Raji (cell line): ENCODE data around the gene FPR2.

Experiments
- POLR2A ChIP-seq: IDR thresholded peaks from 2 replicates; pipeline ENCODE4 v1.6.1; 2011; ENCODE audit warnings: low read depth, low read length, control low read depth; ENCODE audit not compliant: insufficient read depth

Gene FPR2

GRCh38 chr19:51788029-51788428 lies 27.0 kb downstream of the FPR2 start:
- TF ChIP-seq POLR2A: no peak

- no peak for TF ChIP-seq POLR2A
Observed at GRCh38 chr19:51789061-51789795, 28.2 kb downstream of the FPR2 start.

- no peak for TF ChIP-seq POLR2A
Observed at GRCh38 chr19:51792932-51793331, 32.0 kb downstream of the FPR2 start.

GRCh38 chr19:51793994-51794393 lies 33.0 kb downstream of the FPR2 start:
- no peak for TF ChIP-seq POLR2A

GRCh38 chr19:51794885-51795490 lies 34.0 kb downstream of the FPR2 start, which contains the start of gene FPR3:
TSS of gene FPR3 (plus strand) at chr19:51795157. CDS start at chr19:51823749, 28,592 bp downstream.
- no peak for TF ChIP-seq POLR2A

GRCh38 chr19:51796195-51796679 lies 35.3 kb downstream of the FPR2 start:
- TF ChIP-seq POLR2A: no peak

GRCh38 chr19:51797480-51797879 lies 36.5 kb downstream of the FPR2 start:
- no peak for TF ChIP-seq POLR2A

GRCh38 chr19:51798062-51798461 lies 37.1 kb downstream of the FPR2 start:
- no peak for TF ChIP-seq POLR2A

- TF ChIP-seq POLR2A: no peak
Observed at GRCh38 chr19:51799034-51799773, 38.2 kb downstream of the FPR2 start.

GRCh38 chr19:51799774-51800472 lies 38.9 kb downstream of the FPR2 start:
- no peak for TF ChIP-seq POLR2A

- no peak for TF ChIP-seq POLR2A
Observed at GRCh38 chr19:51800473-51801244, 39.7 kb downstream of the FPR2 start.

- TF ChIP-seq POLR2A: no peak
Observed at GRCh38 chr19:51802775-51803174, 41.8 kb downstream of the FPR2 start.

- TF ChIP-seq POLR2A: no peak
Observed at GRCh38 chr19:51803519-51803918, 42.5 kb downstream of the FPR2 start.

GRCh38 chr19:51803967-51804366 lies 43.0 kb downstream of the FPR2 start:
- no peak for TF ChIP-seq POLR2A

GRCh38 chr19:51807111-51807701 lies 46.2 kb downstream of the FPR2 start:
- no peak for TF ChIP-seq POLR2A

- TF ChIP-seq POLR2A: no peak
Observed at GRCh38 chr19:51807925-51808324, 46.9 kb downstream of the FPR2 start.
